ENCODE results near the gene PRDX2.

Gene PRDX2

DNA sequence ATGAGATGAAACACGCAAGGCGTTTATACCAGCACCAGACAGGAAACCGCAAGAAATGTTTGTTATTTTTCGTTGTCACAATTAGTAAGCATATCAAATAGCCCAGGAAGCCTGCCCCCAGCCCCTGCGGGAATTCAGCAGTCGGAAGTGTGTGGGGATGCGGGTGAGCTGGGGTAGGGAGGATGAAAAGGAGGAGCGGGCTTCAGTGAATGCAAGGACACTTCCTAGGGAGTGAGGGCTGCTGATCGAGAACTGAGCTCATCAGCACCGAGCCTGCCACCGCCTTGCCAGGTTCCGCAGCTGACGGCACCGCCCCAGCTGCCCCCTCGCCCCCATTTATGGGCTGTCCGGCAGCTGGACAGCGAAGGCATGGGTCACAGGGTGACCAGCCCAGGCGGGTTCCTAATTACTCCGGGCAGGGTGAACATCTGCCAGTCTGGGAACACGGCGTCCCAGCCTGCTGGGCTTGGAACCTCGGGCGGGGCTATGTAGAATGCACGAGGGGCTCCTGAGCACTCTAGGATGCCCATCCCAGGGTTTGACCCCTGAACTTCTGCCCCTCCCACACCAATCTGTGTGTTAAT lies 51.6 kb downstream of the PRDX2 start:
- DNase-seq, result no peak

DNA sequence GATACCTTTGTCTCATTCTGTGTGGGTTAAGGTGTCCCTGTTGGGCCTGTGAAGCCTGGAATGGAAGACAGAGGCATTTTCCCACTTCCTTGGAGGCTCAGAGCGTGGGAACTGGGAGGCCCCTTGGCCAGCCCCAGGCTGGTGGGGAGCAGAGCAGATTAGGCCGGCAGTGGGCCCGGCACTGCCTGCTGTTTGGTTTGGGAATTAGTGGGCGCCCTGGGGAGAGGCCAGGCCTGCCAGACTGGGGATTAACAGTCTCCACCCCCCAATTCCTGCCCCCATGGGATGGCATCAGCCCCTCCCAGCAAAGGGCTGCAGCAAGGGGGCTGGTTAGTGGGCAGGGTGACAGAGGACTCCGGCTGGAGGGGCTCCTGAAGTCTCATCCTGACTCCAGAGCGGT lies 53.1 kb downstream of the PRDX2 start:
- peak; percentile 73 for DNase-seq
